Measurements from ENCODE around the gene UMPS. TPM values are rescaled to one million over a fixed set of nuclear protein-coding genes. Genes with fewer than 3 reads are reported as not detected.

UMPS gene
- polyA plus RNA-seq, 1 of the 3 experiments (the other 2 are of a cell fraction): 25.1 TPM

DNA sequence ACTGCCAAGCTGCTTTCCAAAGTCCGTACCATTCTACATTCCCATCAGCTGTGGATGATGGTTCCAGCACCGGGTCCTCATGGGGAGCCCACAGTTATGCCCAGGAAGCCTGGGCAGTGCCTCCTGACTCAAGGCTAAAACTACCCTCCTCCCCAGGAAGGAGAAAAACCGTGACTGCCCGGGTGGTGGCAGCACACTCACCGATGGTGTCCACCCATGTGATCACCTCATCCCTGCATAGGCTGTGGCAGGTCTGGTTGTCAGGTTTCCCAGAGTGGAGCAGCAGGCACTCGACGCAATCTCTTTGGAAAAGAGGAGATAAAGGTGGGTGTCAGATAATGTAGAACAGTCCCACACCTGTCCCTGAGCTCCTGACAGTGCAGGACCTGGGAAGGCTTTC, 38.6 kb downstream of the UMPS start (continued):
- TF ChIP-seq NFIC (IDR thresholded peaks at IDR 0.05; ENCODE audit: borderline replicate concordance) (no peak), NRF1 (IDR thresholded peaks at IDR 0.05; ENCODE audit: low read depth, low read length) (no peak), FOXM1 (IDR thresholded peaks at IDR 0.05; ENCODE audit: low read depth) (no peak)
- TF ChIP-seq, protein P1, sequence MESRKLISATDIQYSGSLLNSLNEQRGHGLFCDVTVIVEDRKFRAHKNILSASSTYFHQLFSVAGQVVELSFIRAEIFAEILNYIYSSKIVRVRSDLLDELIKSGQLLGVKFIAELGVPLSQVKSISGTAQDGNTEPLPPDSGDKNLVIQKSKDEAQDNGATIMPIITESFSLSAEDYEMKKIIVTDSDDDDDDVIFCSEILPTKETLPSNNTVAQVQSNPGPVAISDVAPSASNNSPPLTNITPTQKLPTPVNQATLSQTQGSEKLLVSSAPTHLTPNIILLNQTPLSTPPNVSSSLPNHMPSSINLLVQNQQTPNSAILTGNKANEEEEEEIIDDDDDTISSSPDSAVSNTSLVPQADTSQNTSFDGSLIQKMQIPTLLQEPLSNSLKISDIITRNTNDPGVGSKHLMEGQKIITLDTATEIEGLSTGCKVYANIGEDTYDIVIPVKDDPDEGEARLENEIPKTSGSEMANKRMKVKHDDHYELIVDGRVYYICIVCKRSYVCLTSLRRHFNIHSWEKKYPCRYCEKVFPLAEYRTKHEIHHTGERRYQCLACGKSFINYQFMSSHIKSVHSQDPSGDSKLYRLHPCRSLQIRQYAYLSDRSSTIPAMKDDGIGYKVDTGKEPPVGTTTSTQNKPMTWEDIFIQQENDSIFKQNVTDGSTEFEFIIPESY (IDR thresholded peaks at IDR 0.05; ENCODE audit: borderline replicate concordance, low read depth): no peak

DNA sequence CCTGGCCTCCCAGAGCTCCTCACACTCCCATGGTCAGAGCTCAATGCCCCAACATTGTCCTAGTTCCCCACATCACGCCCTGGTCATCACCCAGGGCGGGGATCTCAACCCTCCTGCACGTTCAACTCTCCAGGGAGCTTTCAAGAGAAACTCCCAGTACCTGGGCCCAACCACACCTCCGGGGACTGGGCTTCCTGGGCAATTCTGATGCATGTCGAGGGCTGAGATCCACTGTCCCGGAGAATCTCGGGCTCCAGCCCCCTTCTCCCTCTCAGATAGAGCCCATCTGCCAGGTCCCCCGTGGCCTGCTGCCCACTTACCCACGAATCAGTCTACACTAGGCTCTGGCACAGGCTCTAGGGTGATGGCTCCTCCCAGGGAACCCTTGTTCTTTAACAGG, 39.2 kb downstream of the UMPS start:
- H3K9me3 ChIP-seq: no peaks in the 10 kb centered on the region
- TF ChIP-seq EP300 (IDR thresholded peaks at IDR 0.05; ENCODE audit: borderline replicate concordance in 1 of 2, low read depth in 1 of 2, low read length in 1 of 2): no peak
- no peak for TF ChIP-seq GABPA (IDR thresholded peaks at IDR 0.05; ENCODE audit: low read depth)
- TF ChIP-seq, protein P2, sequence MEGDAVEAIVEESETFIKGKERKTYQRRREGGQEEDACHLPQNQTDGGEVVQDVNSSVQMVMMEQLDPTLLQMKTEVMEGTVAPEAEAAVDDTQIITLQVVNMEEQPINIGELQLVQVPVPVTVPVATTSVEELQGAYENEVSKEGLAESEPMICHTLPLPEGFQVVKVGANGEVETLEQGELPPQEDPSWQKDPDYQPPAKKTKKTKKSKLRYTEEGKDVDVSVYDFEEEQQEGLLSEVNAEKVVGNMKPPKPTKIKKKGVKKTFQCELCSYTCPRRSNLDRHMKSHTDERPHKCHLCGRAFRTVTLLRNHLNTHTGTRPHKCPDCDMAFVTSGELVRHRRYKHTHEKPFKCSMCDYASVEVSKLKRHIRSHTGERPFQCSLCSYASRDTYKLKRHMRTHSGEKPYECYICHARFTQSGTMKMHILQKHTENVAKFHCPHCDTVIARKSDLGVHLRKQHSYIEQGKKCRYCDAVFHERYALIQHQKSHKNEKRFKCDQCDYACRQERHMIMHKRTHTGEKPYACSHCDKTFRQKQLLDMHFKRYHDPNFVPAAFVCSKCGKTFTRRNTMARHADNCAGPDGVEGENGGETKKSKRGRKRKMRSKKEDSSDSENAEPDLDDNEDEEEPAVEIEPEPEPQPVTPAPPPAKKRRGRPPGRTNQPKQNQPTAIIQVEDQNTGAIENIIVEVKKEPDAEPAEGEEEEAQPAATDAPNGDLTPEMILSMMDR (IDR thresholded peaks at IDR 0.05): no peak
- peak overlapping the region in 1 of 2 experiments; percentile 98; a peak in 2 of 4 replicates for H3K27ac ChIP-seq (ENCODE audit: low read depth in 2 of 2, low read length in 1 of 2)
- ChIA-PET CTCF (interaction anchor here (1.1 to 15.4 kb wide), 6 partner anchors 9 to 152 kb away, joined by 3 to 332 read pairs (median 6); no protein-coding TSS in a partner anchor), POLR2A (no interaction called here)
- H3K4me1 ChIP-seq (ENCODE audit: control insufficient read depth in 1 of 2, insufficient read depth in 2 of 2, low read depth in 1 of 2, low read length in 1 of 2): peaks cover 37 to 73% of the 10 kb centered on the region in 2 experiments
- DNase-seq: no peak
- H3K79me2 ChIP-seq (ENCODE audit: insufficient read depth): peaks cover 7% of the 10 kb centered on the region; the same call in 1 of the 2 replicates
- peaks cover 6% of the 10 kb centered on the region; the same call in 1 of the 2 replicates for H4K20me1 ChIP-seq (ENCODE audit: insufficient read depth)
- no peak overlapping the region for H3K4me2 ChIP-seq
- 96% methylated on average over 5 of the region's 9 CpGs for WGBS (ENCODE audit: low lambda C conversion rate)
- no peak overlapping the region for H3K4me3 ChIP-seq (ENCODE audit: low read depth in 2 of 2, low read length in 1 of 2)
- H3F3A ChIP-seq (replicated peaks; ENCODE audit: insufficient read depth): peaks cover 31% of the 10 kb centered on the region
- H3K9me2 ChIP-seq: no peaks in the 10 kb centered on the region
- H2AFZ ChIP-seq (ENCODE audit: low read depth): no peak overlapping the region
- H3K9ac ChIP-seq: no peak overlapping the region
- H3K36me3 ChIP-seq (replicated peaks in 1 of 2; ENCODE audit: control insufficient read depth in 1 of 2, insufficient read depth in 2 of 2, low read length in 1 of 2): peaks cover 38 to 50% of the 10 kb centered on the region in 2 experiments
- H3K27me3 ChIP-seq (ENCODE audit: insufficient read depth): no peaks in the 10 kb centered on the region

DNA sequence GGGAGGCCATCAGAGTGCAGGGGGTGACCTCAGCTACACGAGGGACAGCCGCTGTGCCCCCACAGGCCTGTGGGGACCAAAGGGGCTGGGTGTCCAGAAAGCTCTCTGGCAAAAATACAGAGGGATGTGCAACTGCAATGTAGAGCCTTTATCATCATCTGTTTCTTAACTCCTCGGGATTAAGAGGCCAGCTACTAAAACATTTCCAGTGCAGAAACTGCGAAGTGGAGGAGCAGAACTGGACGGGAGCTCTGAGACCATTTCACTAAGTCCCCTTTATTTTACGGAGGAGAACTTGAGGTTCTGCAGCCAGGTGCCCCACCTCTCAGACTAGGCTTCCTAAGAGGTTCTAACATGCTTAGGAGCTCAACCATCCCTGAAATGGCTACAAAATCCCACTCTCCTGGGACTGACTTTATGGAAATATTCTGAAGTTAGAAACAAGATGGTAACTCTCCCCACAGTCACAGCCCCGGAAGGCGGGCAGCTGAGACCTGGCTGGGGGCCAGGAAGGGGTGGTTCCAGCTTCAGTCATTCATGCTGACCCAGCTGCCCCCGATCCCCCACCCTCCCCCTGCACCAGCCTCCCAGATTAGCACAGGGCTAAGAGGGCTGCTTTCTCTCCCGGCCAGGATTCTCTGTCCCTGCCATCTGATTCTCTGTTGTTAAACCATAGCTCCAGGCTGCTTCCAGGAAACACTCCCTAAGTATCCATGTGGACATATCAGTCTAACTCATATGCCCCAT, 40.3 kb downstream of the UMPS start:
- H3K4me1 ChIP-seq (ENCODE audit: control insufficient read depth in 1 of 2, insufficient read depth in 2 of 2, low read depth in 1 of 2, low read length in 1 of 2): peaks cover 44 to 73% of the 10 kb centered on the region in 2 experiments
- H3F3A ChIP-seq (replicated peaks; ENCODE audit: insufficient read depth): peaks cover 37% of the 10 kb centered on the region
- no peaks in the 10 kb centered on the region for H3K27me3 ChIP-seq (ENCODE audit: insufficient read depth)
- ChIA-PET CTCF (interaction anchor here (0.6 to 15.4 kb wide), 7 partner anchors 10 to 407 kb away, joined by 3 to 332 read pairs (median 3); no protein-coding TSS in a partner anchor), POLR2A (interaction anchor here (1.0 to 2.4 kb wide), 5 partner anchors 10 to 131 kb away, joined by 3 to 19 read pairs (median 5); partner anchors contain the start of gene ITGB5)
- H2AFZ ChIP-seq (ENCODE audit: low read depth): no peak overlapping the region
- no peaks in the 10 kb centered on the region for H3K9me2 ChIP-seq
- peaks cover 7% of the 10 kb centered on the region; the same call in 1 of the 2 replicates for H3K79me2 ChIP-seq (ENCODE audit: insufficient read depth)
- H3K36me3 ChIP-seq (replicated peaks in 1 of 2; ENCODE audit: control insufficient read depth in 1 of 2, insufficient read depth in 2 of 2, low read length in 1 of 2): peaks cover 37 to 42% of the 10 kb centered on the region in 2 experiments
- peaks cover 6% of the 10 kb centered on the region; the same call in 1 of the 2 replicates for H4K20me1 ChIP-seq (ENCODE audit: insufficient read depth)
- no peak overlapping the region; the same call in 1 of the 2 replicates for H3K4me2 ChIP-seq
- no peak overlapping the region for H3K9ac ChIP-seq
- H3K4me3 ChIP-seq (ENCODE audit: low read depth in 2 of 2, low read length in 1 of 2): no peak overlapping the region
- H3K9me3 ChIP-seq: no peaks in the 10 kb centered on the region
- H3K27ac ChIP-seq (ENCODE audit: low read depth in 2 of 2, low read length in 1 of 2): peak overlapping the region; percentile 85 to 98; a peak in 3 of 4 replicates
- peak; percentile 85 for DNase-seq
- 68% methylated on average over 9 of the region's 10 CpGs for WGBS (ENCODE audit: low lambda C conversion rate)
- no peak for TF ChIP-seq FOXM1 (IDR thresholded peaks at IDR 0.05; ENCODE audit: low read depth)
- TF ChIP-seq EP300 (IDR thresholded peaks at IDR 0.05; ENCODE audit: borderline replicate concordance in 1 of 2, low read depth in 1 of 2, low read length in 1 of 2): peak in 1 of 2 experiments; percentile 94; a peak in 2 of 4 replicates
- TF ChIP-seq RXRA (IDR thresholded peaks at IDR 0.05; ENCODE audit: borderline replicate concordance, low read depth): no peak
- peak; percentile 83 for TF ChIP-seq MXI1 (IDR thresholded peaks at IDR 0.05; ENCODE audit: low read depth, low read length)
- TF ChIP-seq, protein P3, sequence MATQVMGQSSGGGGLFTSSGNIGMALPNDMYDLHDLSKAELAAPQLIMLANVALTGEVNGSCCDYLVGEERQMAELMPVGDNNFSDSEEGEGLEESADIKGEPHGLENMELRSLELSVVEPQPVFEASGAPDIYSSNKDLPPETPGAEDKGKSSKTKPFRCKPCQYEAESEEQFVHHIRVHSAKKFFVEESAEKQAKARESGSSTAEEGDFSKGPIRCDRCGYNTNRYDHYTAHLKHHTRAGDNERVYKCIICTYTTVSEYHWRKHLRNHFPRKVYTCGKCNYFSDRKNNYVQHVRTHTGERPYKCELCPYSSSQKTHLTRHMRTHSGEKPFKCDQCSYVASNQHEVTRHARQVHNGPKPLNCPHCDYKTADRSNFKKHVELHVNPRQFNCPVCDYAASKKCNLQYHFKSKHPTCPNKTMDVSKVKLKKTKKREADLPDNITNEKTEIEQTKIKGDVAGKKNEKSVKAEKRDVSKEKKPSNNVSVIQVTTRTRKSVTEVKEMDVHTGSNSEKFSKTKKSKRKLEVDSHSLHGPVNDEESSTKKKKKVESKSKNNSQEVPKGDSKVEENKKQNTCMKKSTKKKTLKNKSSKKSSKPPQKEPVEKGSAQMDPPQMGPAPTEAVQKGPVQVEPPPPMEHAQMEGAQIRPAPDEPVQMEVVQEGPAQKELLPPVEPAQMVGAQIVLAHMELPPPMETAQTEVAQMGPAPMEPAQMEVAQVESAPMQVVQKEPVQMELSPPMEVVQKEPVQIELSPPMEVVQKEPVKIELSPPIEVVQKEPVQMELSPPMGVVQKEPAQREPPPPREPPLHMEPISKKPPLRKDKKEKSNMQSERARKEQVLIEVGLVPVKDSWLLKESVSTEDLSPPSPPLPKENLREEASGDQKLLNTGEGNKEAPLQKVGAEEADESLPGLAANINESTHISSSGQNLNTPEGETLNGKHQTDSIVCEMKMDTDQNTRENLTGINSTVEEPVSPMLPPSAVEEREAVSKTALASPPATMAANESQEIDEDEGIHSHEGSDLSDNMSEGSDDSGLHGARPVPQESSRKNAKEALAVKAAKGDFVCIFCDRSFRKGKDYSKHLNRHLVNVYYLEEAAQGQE (IDR thresholded peaks at IDR 0.05; ENCODE audit: low read depth, low read length): no peak
- TF ChIP-seq, protein P4, sequence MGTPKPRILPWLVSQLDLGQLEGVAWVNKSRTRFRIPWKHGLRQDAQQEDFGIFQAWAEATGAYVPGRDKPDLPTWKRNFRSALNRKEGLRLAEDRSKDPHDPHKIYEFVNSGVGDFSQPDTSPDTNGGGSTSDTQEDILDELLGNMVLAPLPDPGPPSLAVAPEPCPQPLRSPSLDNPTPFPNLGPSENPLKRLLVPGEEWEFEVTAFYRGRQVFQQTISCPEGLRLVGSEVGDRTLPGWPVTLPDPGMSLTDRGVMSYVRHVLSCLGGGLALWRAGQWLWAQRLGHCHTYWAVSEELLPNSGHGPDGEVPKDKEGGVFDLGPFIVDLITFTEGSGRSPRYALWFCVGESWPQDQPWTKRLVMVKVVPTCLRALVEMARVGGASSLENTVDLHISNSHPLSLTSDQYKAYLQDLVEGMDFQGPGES (IDR thresholded peaks at IDR 0.05; ENCODE audit: low read depth, low read length): no peak
- TF ChIP-seq, protein P5, sequence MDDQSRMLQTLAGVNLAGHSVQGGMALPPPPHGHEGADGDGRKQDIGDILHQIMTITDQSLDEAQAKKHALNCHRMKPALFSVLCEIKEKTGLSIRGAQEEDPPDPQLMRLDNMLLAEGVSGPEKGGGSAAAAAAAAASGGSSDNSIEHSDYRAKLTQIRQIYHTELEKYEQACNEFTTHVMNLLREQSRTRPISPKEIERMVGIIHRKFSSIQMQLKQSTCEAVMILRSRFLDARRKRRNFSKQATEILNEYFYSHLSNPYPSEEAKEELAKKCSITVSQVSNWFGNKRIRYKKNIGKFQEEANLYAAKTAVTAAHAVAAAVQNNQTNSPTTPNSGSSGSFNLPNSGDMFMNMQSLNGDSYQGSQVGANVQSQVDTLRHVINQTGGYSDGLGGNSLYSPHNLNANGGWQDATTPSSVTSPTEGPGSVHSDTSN (IDR thresholded peaks at IDR 0.05): no peak
